Choroid plexus epithelial cell (primary cell): ENCODE measurements around the gene MBP.

Experiments used
- DNase-seq: peaks from one replicate; pipeline ENCODE4 v3.0.0-alpha.2; 2010; ENCODE audit warnings: low read depth
- H3K4me3 ChIP-seq: 2 replicates; pipeline ENCODE4 v1.5.1; 2011; ENCODE audit warnings: low read depth, mild to moderate bottlenecking, control low read depth, low read length, moderate library complexity
- CTCF ChIP-seq: conservative IDR thresholded peaks from 2 replicates; pipeline ENCODE4 v1.5.1; 2011; ENCODE audit warnings: low read depth, mild to moderate bottlenecking, control low read depth, inconsistent platforms, low read length, moderate library complexity

The MBP gene

GRCh38 chr18:77032181-77032701, 100.3 kb downstream of the MBP start:
- no peak overlapping the region for H3K4me3 ChIP-seq
- TF ChIP-seq CTCF = no peak
- DNase-seq = peak; percentile 59

GRCh38 chr18:77031662-77032061, 100.9 kb downstream of the MBP start:
- no peak for TF ChIP-seq CTCF
- no peak overlapping the region for H3K4me3 ChIP-seq
- DNase-seq = no peak

- no peak for TF ChIP-seq CTCF
- no peak overlapping the region for H3K4me3 ChIP-seq
- DNase-seq = no peak
Observed at GRCh38 chr18:77030201-77030600, 102.4 kb downstream of the MBP start.

- no peak for DNase-seq
- no peak overlapping the region for H3K4me3 ChIP-seq
- no peak for TF ChIP-seq CTCF
Observed at GRCh38 chr18:77025831-77026363, 106.7 kb downstream of the MBP start.

GRCh38 chr18:77025123-77025522, 107.5 kb downstream of the MBP start:
- H3K4me3 ChIP-seq = no peak overlapping the region
- TF ChIP-seq CTCF = no peak
- no peak for DNase-seq

- TF ChIP-seq CTCF = no peak
- no peak for DNase-seq
- H3K4me3 ChIP-seq = no peak overlapping the region
Observed at GRCh38 chr18:77024476-77024875, 108.1 kb downstream of the MBP start.

GRCh38 chr18:77023102-77023782, 109.3 kb downstream of the MBP start:
- no peak for TF ChIP-seq CTCF
- no peak overlapping the region for H3K4me3 ChIP-seq
- peak; percentile 81 for DNase-seq
